ENCODE data around the gene MCOLN3.

MCOLN3 gene

DNA sequence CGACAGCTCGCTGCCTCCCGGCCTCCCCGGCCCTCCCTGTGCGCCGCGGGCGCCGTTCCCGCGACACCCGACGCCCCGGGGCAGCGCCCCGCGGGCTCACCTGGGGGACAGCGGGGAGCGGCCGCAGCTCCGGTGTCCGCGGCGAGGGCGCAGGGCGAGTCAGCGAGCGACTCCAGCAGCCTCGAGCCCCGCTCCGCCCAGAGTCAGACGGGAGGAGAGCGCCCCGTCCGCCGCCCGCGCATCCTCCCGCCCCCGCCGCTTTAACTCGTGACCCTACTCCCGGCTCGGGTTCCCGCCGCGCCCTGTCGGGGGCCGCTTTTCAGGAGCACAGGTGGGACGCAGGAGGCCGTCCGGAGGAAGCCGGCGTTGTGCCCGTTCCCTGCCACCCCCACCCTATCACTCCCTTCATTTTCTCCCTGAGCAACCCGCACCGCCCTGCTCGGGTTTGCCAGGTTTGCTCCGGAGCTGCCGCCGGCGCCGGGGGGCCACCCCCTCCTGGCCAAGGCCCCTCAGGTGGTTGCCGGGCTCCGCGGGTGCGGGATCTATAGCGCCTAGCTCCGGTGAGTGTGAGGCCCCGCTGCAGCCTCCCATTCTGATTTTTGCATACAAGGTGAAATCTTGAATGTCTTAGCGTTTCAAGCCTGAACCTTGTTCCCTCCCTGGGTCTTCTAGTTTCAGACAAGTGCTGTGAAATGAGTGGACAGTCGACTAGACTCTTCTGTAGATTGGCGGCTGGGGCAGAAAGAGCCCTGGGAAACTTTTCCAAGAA is at the start of gene MCOLN3:
Gene MCOLN3, minus strand, starts transcription at position 205 of the 769 bp plus-strand sequence. CDS start 3,140 bp downstream, outside the sequence.
- in situ Hi-C loops (cut with HindIII; ENCODE audit: low sequenced_read_pairs), result no loop called here

DNA sequence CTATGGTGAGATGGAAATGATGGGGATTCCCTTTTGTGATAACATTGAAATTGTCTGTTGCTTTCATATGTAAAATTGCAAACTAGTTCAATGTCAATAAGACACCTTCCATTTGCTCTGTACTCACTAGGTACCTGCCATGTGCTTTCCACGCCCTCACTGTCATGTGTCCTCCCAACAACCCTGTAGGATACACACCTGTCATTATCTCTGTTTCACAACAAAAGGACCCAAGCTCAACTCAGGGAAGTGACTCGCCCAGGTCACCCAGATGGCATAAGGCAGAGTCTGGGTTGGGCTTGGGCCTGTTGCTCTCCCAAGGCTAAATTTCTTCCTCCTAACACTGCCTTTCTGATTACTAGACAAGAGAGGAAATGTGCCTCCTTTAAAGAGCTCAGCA is 45.3 kb upstream of the MCOLN3 start:
- in situ Hi-C loops (cut with HindIII; ENCODE audit: low sequenced_read_pairs), result no loop called here

- in situ Hi-C loops (cut with HindIII; ENCODE audit: low sequenced_read_pairs), result no loop called here
Observed at GRCh38 chr1:85091671-85092280, 43.5 kb upstream of the MCOLN3 start.

GRCh38 chr1:85090225-85090624 is 41.9 kb upstream of the MCOLN3 start:
- in situ Hi-C loops (cut with HindIII; ENCODE audit: low sequenced_read_pairs), result no loop called here

GRCh38 chr1:85089203-85089602 is 40.9 kb upstream of the MCOLN3 start:
- in situ Hi-C loops (cut with HindIII; ENCODE audit: low sequenced_read_pairs), result no loop called here

DNA sequence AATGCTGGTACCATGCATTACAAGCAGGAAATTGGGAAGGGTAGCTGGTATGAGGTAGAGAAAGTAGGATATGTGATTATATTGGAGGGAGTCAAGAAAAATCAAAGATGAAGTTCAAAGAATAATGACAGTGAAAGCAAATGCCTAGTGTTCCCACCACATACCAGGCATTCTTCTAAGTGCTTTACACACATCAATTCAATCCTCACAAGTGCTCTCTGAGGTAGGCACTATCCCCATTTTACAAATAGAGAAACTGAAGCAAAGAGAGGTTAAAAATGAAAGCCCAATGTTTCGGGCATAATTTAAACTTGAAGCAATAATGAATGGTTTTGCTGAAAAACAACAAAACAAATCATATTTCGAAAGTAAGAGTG is 40.1 kb upstream of the MCOLN3 start:
- in situ Hi-C loops (cut with HindIII; ENCODE audit: low sequenced_read_pairs), result no loop called here

- in situ Hi-C loops (cut with HindIII; ENCODE audit: low sequenced_read_pairs), result no loop called here
Observed at GRCh38 chr1:85087659-85088407, 39.5 kb upstream of the MCOLN3 start.

DNA sequence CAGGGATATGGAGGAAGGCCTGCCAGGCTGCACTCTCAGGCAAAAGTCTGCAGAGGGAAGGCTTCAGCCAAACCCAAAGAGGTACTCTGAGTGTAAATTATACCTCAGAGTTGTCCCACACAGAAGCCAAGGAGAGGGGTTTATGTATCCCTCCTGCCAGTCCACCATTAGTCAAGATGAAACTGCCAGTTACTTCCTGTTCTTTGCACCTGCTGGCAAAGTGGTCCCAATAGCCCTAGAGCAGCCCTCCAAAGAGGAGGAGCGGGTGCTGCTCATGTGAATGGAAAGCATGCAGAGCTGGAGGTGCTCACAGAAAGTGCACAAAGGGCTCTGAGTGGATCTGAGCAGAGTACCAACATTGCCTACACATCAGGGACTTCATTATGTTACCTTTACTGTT is 37.1 kb upstream of the MCOLN3 start:
- in situ Hi-C loops (cut with HindIII; ENCODE audit: low sequenced_read_pairs), result no loop called here

- in situ Hi-C loops (cut with HindIII; ENCODE audit: low sequenced_read_pairs), result no loop called here
Observed at GRCh38 chr1:85078903-85079302, 30.6 kb upstream of the MCOLN3 start.

DNA sequence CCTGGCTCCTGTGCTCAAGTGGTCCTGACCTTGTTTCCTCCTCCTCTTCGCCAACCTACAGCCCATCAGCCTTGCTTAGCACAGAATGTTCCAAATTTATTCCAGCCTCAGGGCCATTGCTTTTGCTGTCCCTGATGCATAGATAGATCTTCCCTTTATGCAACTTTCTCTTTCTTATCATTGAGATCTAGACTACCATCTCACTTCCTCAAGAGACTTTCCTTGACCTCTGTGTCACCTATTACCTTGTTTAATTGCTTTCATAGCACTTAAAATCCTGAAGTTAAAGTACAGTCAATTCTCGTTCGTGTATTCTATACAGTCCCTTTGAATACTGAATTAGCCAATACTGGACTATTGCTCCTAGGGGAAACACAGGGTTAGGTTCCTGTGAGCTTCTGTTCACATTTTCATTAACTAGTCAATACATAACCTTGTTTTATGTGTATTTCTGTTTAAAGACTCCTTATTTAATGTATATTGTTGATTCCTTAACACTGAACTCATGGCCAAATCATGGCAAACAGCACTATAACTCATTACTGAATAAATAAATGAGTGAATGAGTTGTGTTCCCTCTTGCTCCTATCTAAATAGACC is 26.2 kb upstream of the MCOLN3 start:
- in situ Hi-C loops (cut with HindIII; ENCODE audit: low sequenced_read_pairs), result no loop called here

- in situ Hi-C loops (cut with HindIII; ENCODE audit: low sequenced_read_pairs), result no loop called here
Observed at GRCh38 chr1:85070972-85071492, 22.7 kb upstream of the MCOLN3 start.

- in situ Hi-C loops (cut with HindIII; ENCODE audit: low sequenced_read_pairs), result no loop called here
Observed at GRCh38 chr1:85068846-85069245, 20.5 kb upstream of the MCOLN3 start.

GRCh38 chr1:85065550-85065949 is 17.2 kb upstream of the MCOLN3 start:
- in situ Hi-C loops (cut with HindIII; ENCODE audit: low sequenced_read_pairs), result no loop called here

GRCh38 chr1:85062425-85063026 is 14.2 kb upstream of the MCOLN3 start:
- in situ Hi-C loops (cut with HindIII; ENCODE audit: low sequenced_read_pairs), result no loop called here

GRCh38 chr1:85061711-85062424 is 13.6 kb upstream of the MCOLN3 start:
- in situ Hi-C loops (cut with HindIII; ENCODE audit: low sequenced_read_pairs), result no loop called here

GRCh38 chr1:85060038-85060437 is 11.7 kb upstream of the MCOLN3 start:
- in situ Hi-C loops (cut with HindIII; ENCODE audit: low sequenced_read_pairs), result no loop called here

- in situ Hi-C loops (cut with HindIII; ENCODE audit: low sequenced_read_pairs), result no loop called here
Observed at GRCh38 chr1:85059563-85059962, 11.3 kb upstream of the MCOLN3 start.

DNA sequence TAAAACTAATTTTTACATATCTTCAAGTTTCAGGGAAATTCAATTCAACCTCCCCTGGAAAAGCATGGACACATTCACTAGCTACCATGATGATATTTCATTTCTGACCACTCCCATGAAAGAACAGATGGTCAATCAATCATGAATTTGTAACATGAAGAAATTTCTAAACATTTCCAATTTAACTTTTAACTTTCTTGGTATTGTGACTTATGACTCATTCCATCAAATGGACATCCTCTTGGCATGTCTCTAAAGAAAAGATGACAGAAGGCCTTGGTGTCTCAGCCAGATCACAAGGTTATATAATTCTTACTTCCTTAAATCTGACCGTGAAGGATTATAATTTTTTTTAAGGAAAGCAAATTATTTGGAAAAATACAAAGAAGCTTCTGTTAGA is 10.5 kb upstream of the MCOLN3 start:
- in situ Hi-C loops (cut with HindIII; ENCODE audit: low sequenced_read_pairs), result no loop called here

- in situ Hi-C loops (cut with HindIII; ENCODE audit: low sequenced_read_pairs), result no loop called here
Observed at GRCh38 chr1:85058311-85058710, 10.0 kb upstream of the MCOLN3 start.

DNA sequence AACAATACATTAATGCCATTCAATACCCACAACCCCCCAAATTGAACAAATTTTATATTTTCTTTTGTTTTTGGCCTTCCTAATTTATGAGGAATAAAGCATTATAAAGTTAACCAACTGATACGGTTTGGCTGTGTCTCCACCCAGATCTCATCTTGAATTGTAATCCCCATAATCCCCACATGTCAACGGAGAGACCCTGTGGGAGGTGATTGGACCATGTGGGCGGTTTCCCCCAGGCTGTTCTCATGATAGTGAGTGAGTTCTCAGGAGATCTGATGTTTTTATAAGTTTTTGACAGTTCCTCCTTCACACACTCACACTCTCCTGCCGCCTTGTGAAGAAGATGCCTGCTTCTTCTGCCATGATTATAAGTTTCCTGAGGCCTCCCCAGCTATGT is 6.4 kb upstream of the MCOLN3 start:
- in situ Hi-C loops (cut with HindIII; ENCODE audit: low sequenced_read_pairs), result no loop called here
